Astrocyte (in vitro differentiated cells and primary cell): ENCODE results near the gene LRRC36. TPM values are rescaled to one million over a fixed set of nuclear protein-coding genes. Genes with fewer than 3 reads are reported as not detected.

Source experiments
- DNase-seq: peaks from one replicate; pipeline ENCODE4 v3.0.0-alpha.2; 2010; ENCODE audit warnings: low read depth
- FAIRE-seq: peaks from 2 replicates; lab custom pipeline; 2011; peaks lifted over from hg19 to GRCh38; lab: Jason Lieb, UNC
- H2AFZ ChIP-seq: 2 replicates; pipeline ENCODE4 v1.6.0; 2012; ENCODE audit warnings: low read depth, low read length, inconsistent platforms
- H3K27ac ChIP-seq: 2 replicates; pipeline ENCODE4 v1.5.1; 2011; ENCODE audit warnings: low read depth, low read length, inconsistent platforms
- H3K27me3 ChIP-seq: 2 replicates; pipeline ENCODE4 v1.6.0; 2011; ENCODE audit warnings: low read length, inconsistent platforms; ENCODE audit not compliant: insufficient read depth
- H3K36me3 ChIP-seq: 2 replicates; pipeline ENCODE4 v1.5.1; 2011; ENCODE audit warnings: low read length, inconsistent platforms; ENCODE audit not compliant: insufficient read depth
- H3K4me1 ChIP-seq: 2 replicates; pipeline ENCODE4 v1.5.1; 2011; ENCODE audit warnings: low read length, inconsistent platforms; ENCODE audit not compliant: insufficient read depth
- H3K4me2 ChIP-seq: 2 replicates; pipeline ENCODE4 v1.6.0; 2012; ENCODE audit warnings: low read length, inconsistent platforms
- H3K4me3 ChIP-seq: 2 replicates; pipeline ENCODE4 v1.5.1; 2011; ENCODE audit warnings: low read depth, mild to moderate bottlenecking, low read length, inconsistent platforms; ENCODE audit not compliant: insufficient read depth
- H3K79me2 ChIP-seq: 2 replicates; pipeline ENCODE4 v1.6.0; 2012; ENCODE audit warnings: mild to moderate bottlenecking, low read length, inconsistent platforms; ENCODE audit not compliant: insufficient read depth
- H3K9ac ChIP-seq: 2 replicates; pipeline ENCODE4 v1.6.0; 2012; ENCODE audit warnings: mild to moderate bottlenecking, low read length, inconsistent platforms
- H3K9me3 ChIP-seq: 2 replicates; pipeline ENCODE4 v1.5.1; 2012; ENCODE audit warnings: low read depth, mild to moderate bottlenecking, low read length, inconsistent platforms; ENCODE audit not compliant: insufficient read depth
- H4K20me1 ChIP-seq: 2 replicates; pipeline ENCODE4 v1.6.0; 2012; ENCODE audit warnings: low read length, inconsistent platforms; ENCODE audit not compliant: insufficient read depth
- H3K27ac Mint-ChIP-seq: one replicate; pipeline ENCODE4 v1.8.0; 2021; ENCODE audit warnings: mild to moderate bottlenecking, mixed read lengths; ENCODE audit not compliant: unreplicated experiment
- H3K27me3 Mint-ChIP-seq: one replicate; pipeline ENCODE4 v1.8.0; 2021; ENCODE audit warnings: low read depth, mixed read lengths; ENCODE audit not compliant: unreplicated experiment
- H3K36me3 Mint-ChIP-seq: one replicate; pipeline ENCODE4 v1.8.0; 2021; ENCODE audit warnings: low read depth, mixed read lengths; ENCODE audit not compliant: unreplicated experiment
- H3K4me1 Mint-ChIP-seq: one replicate; pipeline ENCODE4 v1.8.0; 2021; ENCODE audit warnings: low read depth, mixed read lengths; ENCODE audit not compliant: unreplicated experiment
- H3K4me3 Mint-ChIP-seq: one replicate; pipeline ENCODE4 v1.8.0; 2021; ENCODE audit warnings: mild to moderate bottlenecking, moderate library complexity, mixed read lengths; ENCODE audit not compliant: unreplicated experiment
- H3K9me3 Mint-ChIP-seq: one replicate; pipeline ENCODE4 v1.8.0; 2021; ENCODE audit warnings: mild to moderate bottlenecking, mixed read lengths; ENCODE audit not compliant: unreplicated experiment
- CTCF ChIP-seq: IDR thresholded peaks from 2 replicates; pipeline ENCODE4 v1.5.1; 2011; ENCODE audit warnings: low read depth, mild to moderate bottlenecking, inconsistent platforms, low read length, moderate library complexity; ENCODE audit not compliant: insufficient read depth
- EZH2 ChIP-seq: IDR thresholded peaks from 2 replicates; pipeline ENCODE4 v1.6.1; 2012; ENCODE audit warnings: mild to moderate bottlenecking, low read length, inconsistent platforms; ENCODE audit not compliant: insufficient read depth
- total RNA-seq: library from RNA; stranded (reverse); gene quantifications from 2 replicates; pipeline ENCODE4 v1.2.1, GENCODE V29; 2021

The LRRC36 gene
- total RNA-seq, 1 donor from 2014 or later: not detected

DNA sequence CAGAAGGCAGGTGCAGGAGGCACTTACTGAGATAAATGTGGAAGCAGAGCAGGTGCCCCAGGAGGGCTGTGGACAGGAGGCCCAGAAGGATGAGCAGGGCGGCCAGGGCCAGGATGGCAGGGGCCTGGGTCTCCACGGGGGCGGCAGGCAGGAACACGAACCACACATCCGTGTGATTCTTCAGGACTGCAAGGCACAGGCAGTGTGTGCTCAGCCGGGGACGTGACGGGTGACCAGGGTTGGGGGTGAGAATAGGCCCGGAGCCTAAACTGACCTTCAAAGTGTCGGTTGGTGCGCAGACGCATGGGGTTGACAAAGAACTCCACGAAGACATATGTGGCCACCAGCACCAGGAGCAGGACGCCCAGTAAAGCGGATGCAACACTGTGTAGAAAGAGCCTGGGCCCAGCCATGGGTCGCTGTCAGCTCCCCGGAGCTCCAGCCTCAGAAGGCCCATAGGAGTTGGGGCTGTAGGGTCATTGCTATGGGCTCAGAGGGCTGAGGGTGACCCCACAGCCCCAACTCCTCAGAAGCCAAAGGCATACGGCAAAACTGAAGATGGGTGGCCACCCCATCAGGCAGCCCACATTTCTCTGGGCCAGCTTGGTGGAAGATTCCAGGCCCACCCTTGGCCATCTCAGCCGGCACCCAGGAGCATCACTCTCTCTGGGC, 72.1 kb downstream of the LRRC36 start:
- Mint-ChIP-seq H3K4me3 (no peak overlapping the region), H3K36me3 (no peaks in the 10 kb centered on the region), H3K4me1 (no peaks in the 10 kb centered on the region), H3K9me3 (no peaks in the 10 kb centered on the region), H3K27ac (no peak overlapping the region), H3K27me3 (peaks cover 41% of the 10 kb centered on the region)
- no peak for FAIRE-seq
- DNase-seq: no peak
- peak overlapping the region; percentile 66 for H3K4me2 ChIP-seq
- peaks cover 4% of the 10 kb centered on the region for H4K20me1 ChIP-seq
- TF ChIP-seq EZH2 (no peak), CTCF (no peak)
- H3K36me3 ChIP-seq: no peaks in the 10 kb centered on the region
- H3K79me2 ChIP-seq: no peaks in the 10 kb centered on the region
- no peak overlapping the region for H2AFZ ChIP-seq
- H3K27ac ChIP-seq: no peak overlapping the region
- peaks cover 3% of the 10 kb centered on the region for H3K27me3 ChIP-seq
- H3K4me3 ChIP-seq: no peak overlapping the region
- no peaks in the 10 kb centered on the region for H3K9me3 ChIP-seq
- no peak overlapping the region for H3K9ac ChIP-seq
- H3K4me1 ChIP-seq: peaks cover 17% of the 10 kb centered on the region

DNA sequence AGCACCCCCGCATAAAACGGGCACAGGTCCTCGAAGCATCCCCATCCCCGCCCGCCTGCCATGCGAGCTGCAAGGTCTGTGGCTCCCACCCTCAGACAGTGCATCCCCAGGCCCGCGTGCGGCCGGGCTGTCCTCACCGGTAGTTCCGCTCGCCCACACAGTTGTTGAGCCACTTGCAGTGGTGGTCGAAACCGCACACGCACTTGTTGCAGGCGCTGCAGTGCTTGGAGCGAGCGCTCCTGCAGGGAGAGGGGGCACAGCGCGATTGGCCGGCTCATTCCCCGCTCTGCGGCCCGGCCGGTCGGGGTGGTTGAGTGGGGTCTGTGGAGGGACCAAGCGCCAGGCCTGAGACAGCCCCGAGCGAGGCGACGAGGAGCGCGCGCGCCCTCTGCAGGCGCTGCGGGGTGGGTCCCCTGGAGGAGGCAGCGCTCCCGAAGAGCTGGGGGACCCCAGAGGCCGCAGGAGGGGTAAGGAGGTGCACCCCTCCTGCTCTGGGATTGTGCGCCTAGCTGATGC, 72.7 kb downstream of the LRRC36 start:
- no peak for FAIRE-seq
- Mint-ChIP-seq H3K4me1 (peaks cover 2% of the 10 kb centered on the region), H3K4me3 (no peak overlapping the region), H3K36me3 (no peaks in the 10 kb centered on the region), H3K9me3 (no peaks in the 10 kb centered on the region), H3K27me3 (peaks cover 36% of the 10 kb centered on the region), H3K27ac (no peak overlapping the region)
- DNase-seq: no peak
- Histone ChIP-seq H3K27ac (no peak overlapping the region), H4K20me1 (peaks cover 4% of the 10 kb centered on the region), H3K4me3 (no peak overlapping the region), H3K27me3 (peaks cover 3% of the 10 kb centered on the region), H3K36me3 (no peaks in the 10 kb centered on the region), H3K4me2 (peak overlapping the region; percentile 66), H2AFZ (no peak overlapping the region), H3K4me1 (peaks cover 16% of the 10 kb centered on the region), H3K79me2 (no peaks in the 10 kb centered on the region), H3K9me3 (no peaks in the 10 kb centered on the region), H3K9ac (no peak overlapping the region)
- peak; percentile 43 for TF ChIP-seq CTCF
- TF ChIP-seq EZH2: no peak
